Urinary bladder (tissue), 4 donors: ENCODE measurements around the gene OSCP1. TPM values are rescaled to one million over a fixed set of nuclear protein-coding genes. Genes with fewer than 3 reads are reported as not detected.

Source experiments
- DNase-seq: peaks from one replicate; pipeline ENCODE4 v3.0.0-alpha.2; 2015; ENCODE audit errors: extremely low spot score
- H3K27ac ChIP-seq: one replicate; pipeline ENCODE4 v1.5.1; 2013; ENCODE audit warnings: low read depth, mild to moderate bottlenecking, moderate library complexity
- H3K36me3 ChIP-seq: one replicate; pipeline ENCODE4 v1.6.1; 2013; ENCODE audit warnings: mild to moderate bottlenecking, moderate library complexity; ENCODE audit not compliant: insufficient read depth
- H3K4me1 ChIP-seq: one replicate; pipeline ENCODE4 v1.6.1; 2013; ENCODE audit warnings: mild to moderate bottlenecking, moderate library complexity; ENCODE audit not compliant: insufficient read depth
- H3K4me3 ChIP-seq: one replicate; pipeline ENCODE4 v1.5.1; 2013; ENCODE audit warnings: low read depth, low read length
- WGBS: extraction: QIAGEN DNeasy Blood & Tissue Kit; methylation state at CpG from one replicate; pipeline ENCODE4 v1.1.7; 2013; 5-methylcytosine and 5-hydroxymethylcytosine counted together
- polyA plus RNA-seq: library from polyadenylated mRNA; stranded (reverse); fragments of 200-250 nt; gene quantifications from one replicate; pipeline ENCODE4 v1.2.3, GENCODE V29; 2013
- total RNA-seq: library from RNA; depleted of rRNA; stranded (reverse); fragments of >200 nt; gene quantifications from one replicate; pipeline ENCODE4 v1.2.3, GENCODE V29; 2014
- donor health status: healthy with polysubstance abuse.
- donor health status: healthy.

The OSCP1 gene
- total and polyA plus RNA-seq, 2 donors: 10.6 to 12.4 TPM

- WGBS: 89% methylated on average over 12 of the region's 12 CpGs
- H3K4me3 ChIP-seq: no peak overlapping the region
- no peak for DNase-seq
Observed at GRCh38 chr1:36466370-36467026, 16.2 kb upstream of the OSCP1 start.

GRCh38 chr1:36465731-36466369 is 15.6 kb upstream of the OSCP1 start:
- Histone ChIP-seq H3K4me1 (no peaks in the 10 kb centered on the region), H3K4me3 (no peak overlapping the region), H3K27ac (no peak overlapping the region), H3K36me3 (no peaks in the 10 kb centered on the region)
- no peak for DNase-seq
- WGBS: 55% methylated on average over 4 of the region's 4 CpGs

More at GRCh38 chr1:36466370-36467026, 16.2 kb upstream of the OSCP1 start:
- H3K27ac ChIP-seq: no peak overlapping the region
- no peaks in the 10 kb centered on the region for H3K36me3 ChIP-seq
- no peaks in the 10 kb centered on the region for H3K4me1 ChIP-seq

DNA sequence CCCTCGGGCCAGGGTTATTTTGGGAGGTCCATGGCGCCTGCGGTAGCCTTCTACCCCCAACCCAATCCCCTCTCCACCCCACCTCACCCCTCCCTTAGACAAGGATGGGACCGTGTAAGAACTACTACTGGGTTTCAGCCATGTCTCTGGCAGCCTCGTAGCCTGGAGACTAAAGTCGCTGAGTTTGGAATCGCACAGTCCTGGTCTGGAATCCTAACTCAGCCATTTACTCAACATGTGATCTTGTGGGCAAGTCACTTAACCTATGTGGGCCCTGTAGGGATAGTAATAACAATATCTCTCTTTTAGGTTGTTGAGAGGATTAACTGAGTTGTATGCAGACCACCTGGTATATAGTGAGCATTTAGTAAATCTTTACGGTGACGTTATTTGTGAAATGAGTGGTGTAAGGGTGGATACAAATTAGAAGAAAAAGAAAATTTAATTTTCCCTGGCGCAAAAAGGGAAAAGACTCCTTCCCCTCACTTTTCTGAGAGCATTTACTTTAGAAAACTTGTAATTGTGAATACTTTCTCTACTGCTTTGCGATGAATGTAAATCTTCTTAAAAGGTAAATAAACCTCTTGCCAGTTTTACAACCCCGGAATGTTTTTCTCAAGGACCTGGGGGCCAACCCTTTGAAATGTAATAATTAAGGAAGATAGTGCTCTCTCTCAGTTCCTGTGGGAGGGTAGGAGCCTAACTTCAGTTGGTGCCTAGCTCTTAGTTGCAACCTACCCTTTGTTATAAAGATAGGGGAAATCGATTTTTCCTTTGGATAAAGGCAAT is 14.5 kb upstream of the OSCP1 start:
- H3K27ac ChIP-seq: peak overlapping the region; percentile 80
- peak overlapping the region; percentile 83 for H3K4me3 ChIP-seq
- DNase-seq: no peak
- no peaks in the 10 kb centered on the region for H3K4me1 ChIP-seq
- no peaks in the 10 kb centered on the region for H3K36me3 ChIP-seq
- WGBS: 27% methylated on average over 13 of the region's 13 CpGs

GRCh38 chr1:36463803-36464604 is 13.8 kb upstream of the OSCP1 start, which contains the start of gene MRPS15:
MRPS15 (minus strand) TSS chr1:36464384; CDS start chr1:36464275, 109 bp downstream.
- peak within 1 kb of the TSS; percentile 80 for H3K27ac ChIP-seq
- peak; percentile 90 for DNase-seq
- H3K4me1 ChIP-seq: no peaks in the 10 kb centered on the region
- WGBS: under 1% methylated on average over 65 of the region's 65 CpGs
- no peaks in the 10 kb centered on the region for H3K36me3 ChIP-seq
- peak within 1 kb of the TSS; percentile 83 for H3K4me3 ChIP-seq

GRCh38 chr1:36463463-36463802 is 13.2 kb upstream of the OSCP1 start:
- WGBS: 14% methylated on average over 6 of the region's 6 CpGs
- Histone ChIP-seq H3K27ac (no peak overlapping the region), H3K36me3 (no peaks in the 10 kb centered on the region), H3K4me3 (peak overlapping the region; percentile 83), H3K4me1 (no peaks in the 10 kb centered on the region)
- DNase-seq: no peak

DNA sequence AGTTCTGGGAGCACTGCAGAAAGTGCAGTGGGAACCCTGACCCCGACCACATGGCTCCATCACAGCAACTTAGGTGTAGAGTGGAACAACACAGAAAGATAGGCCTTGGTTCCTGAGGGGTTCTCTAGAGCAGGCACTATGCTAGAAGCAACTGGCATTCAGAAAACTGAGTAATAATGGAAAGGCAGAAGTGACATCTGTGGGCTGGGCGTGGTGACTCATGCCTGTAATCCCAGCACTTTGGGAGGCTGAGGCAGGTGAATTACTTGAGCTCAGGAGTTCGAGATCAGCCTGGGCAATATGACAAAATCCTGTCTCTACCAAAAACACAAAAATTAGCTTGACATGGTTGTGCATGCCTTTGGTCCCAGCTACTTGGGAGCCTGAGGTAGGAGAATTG is 8.7 kb upstream of the OSCP1 start:
- Histone ChIP-seq H3K27ac (no peak overlapping the region), H3K4me3 (no peak overlapping the region), H3K36me3 (no peaks in the 10 kb centered on the region), H3K4me1 (no peaks in the 10 kb centered on the region)
- no peak for DNase-seq
- 90% methylated on average over 3 of the region's 3 CpGs for WGBS

DNA sequence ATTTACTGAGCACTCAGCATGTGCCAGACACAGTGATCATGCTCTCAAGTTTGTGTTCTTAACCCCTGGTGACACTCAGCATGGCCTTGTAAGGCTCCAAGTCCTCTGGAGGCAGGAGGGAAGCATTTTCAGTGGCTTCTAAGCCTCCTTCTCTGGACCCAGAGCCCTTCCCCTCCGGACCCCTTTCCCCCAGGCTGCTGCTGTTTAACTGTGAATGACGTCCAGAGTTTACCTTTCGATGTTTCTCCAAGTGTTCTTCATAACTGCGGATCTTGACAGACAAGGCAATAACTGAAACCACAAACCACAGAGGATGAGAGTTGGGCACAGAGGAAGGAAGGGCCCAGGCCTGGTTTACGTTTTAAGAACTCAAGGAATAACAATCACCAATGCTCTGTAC is 7.4 kb upstream of the OSCP1 start:
- Histone ChIP-seq H3K36me3 (no peaks in the 10 kb centered on the region), H3K4me1 (no peaks in the 10 kb centered on the region), H3K27ac (no peak overlapping the region), H3K4me3 (no peak overlapping the region)
- 74% methylated on average over 5 of the region's 5 CpGs for WGBS
- no peak for DNase-seq

DNA sequence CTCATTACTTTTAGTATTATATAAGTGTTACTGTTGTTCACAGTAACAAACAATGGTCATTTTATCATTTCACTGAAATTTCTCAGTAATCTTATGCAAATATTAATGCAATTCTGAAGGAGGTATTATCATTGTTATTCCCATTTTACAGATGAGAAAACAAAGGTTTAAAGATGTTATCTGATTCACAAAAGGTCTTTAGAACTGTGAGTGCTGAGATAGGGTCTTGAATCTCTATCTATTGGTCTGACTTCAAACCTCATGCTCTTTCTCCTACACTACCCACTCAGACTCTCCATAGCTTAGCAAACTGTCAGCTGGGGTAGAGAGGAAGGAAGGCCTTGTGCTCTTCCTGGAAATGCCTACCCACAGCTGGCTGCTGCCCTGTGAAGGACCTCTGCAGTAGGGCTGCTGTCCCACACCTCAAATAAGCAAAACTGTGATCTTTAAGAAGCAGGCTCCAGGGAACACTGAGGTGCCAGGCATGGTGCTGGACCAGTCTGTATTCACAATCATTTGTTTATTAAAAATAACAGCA is 6.2 kb upstream of the OSCP1 start:
- Histone ChIP-seq H3K4me1 (no peaks in the 10 kb centered on the region), H3K4me3 (no peak overlapping the region), H3K27ac (no peak overlapping the region), H3K36me3 (no peaks in the 10 kb centered on the region)
- no peak for DNase-seq

GRCh38 chr1:36455386-36455785 is 5.1 kb upstream of the OSCP1 start:
- H3K4me1 ChIP-seq: no peaks in the 10 kb centered on the region
- H3K4me3 ChIP-seq: no peak overlapping the region
- H3K27ac ChIP-seq: no peak overlapping the region
- no peaks in the 10 kb centered on the region for H3K36me3 ChIP-seq
- WGBS: 69% methylated on average over 1 of the region's 1 CpG
- no peak for DNase-seq

- WGBS: 93% methylated on average over 6 of the region's 6 CpGs
- no peak overlapping the region for H3K4me3 ChIP-seq
- H3K4me1 ChIP-seq: no peaks in the 10 kb centered on the region
- DNase-seq: no peak
- no peak overlapping the region for H3K27ac ChIP-seq
- no peaks in the 10 kb centered on the region for H3K36me3 ChIP-seq
Observed at GRCh38 chr1:36453600-36454388, 3.5 kb upstream of the OSCP1 start.

- Histone ChIP-seq H3K27ac (no peak overlapping the region), H3K36me3 (no peaks in the 10 kb centered on the region), H3K4me1 (no peaks in the 10 kb centered on the region), H3K4me3 (no peak overlapping the region)
- DNase-seq: no peak
- WGBS: 92% methylated on average over 3 of the region's 3 CpGs
Observed at GRCh38 chr1:36453051-36453450, 2.8 kb upstream of the OSCP1 start.

- peak overlapping the region; percentile 96 for H3K27ac ChIP-seq
- DNase-seq: no peak
- peak overlapping the region; percentile 58 for H3K4me3 ChIP-seq
- 23% methylated on average over 18 of the region's 18 CpGs for WGBS
- no peaks in the 10 kb centered on the region for H3K36me3 ChIP-seq
- H3K4me1 ChIP-seq: no peaks in the 10 kb centered on the region
Observed at GRCh38 chr1:36450919-36451305, 661 bp upstream of the OSCP1 start.
